HL-60 (cell line): Measurements from ENCODE around the gene EXOC1L.

Experiments
- GABPA ChIP-seq: IDR thresholded peaks from 2 replicates; pipeline ENCODE4 v1.6.1; 2012; ENCODE audit warnings: low read depth
- POLR2AphosphoS5 ChIP-seq: IDR thresholded peaks from 2 replicates; pipeline ENCODE4 v1.6.1; 2012; ENCODE audit warnings: low read depth
- REST ChIP-seq: IDR thresholded peaks from 2 replicates; pipeline ENCODE4 v1.6.1; 2012; ENCODE audit warnings: low read depth; ENCODE audit not compliant: insufficient replicate concordance
- SPI1 ChIP-seq: IDR thresholded peaks from 2 replicates; pipeline ENCODE4 v1.6.1; 2012; ENCODE audit warnings: low read depth, mild to moderate bottlenecking, borderline replicate concordance
- TF ChIP-seq, protein P1 (sequence below): IDR thresholded peaks from one replicate; pipeline ENCODE4 v1.5.1; 2011; ENCODE audit warnings: low read length, control low read depth, inconsistent platforms; ENCODE audit not compliant: insufficient read depth

GRCh38 chr4:55808632-55809031 is 11.0 kb upstream of the EXOC1L start:
- TF ChIP-seq, protein P1, sequence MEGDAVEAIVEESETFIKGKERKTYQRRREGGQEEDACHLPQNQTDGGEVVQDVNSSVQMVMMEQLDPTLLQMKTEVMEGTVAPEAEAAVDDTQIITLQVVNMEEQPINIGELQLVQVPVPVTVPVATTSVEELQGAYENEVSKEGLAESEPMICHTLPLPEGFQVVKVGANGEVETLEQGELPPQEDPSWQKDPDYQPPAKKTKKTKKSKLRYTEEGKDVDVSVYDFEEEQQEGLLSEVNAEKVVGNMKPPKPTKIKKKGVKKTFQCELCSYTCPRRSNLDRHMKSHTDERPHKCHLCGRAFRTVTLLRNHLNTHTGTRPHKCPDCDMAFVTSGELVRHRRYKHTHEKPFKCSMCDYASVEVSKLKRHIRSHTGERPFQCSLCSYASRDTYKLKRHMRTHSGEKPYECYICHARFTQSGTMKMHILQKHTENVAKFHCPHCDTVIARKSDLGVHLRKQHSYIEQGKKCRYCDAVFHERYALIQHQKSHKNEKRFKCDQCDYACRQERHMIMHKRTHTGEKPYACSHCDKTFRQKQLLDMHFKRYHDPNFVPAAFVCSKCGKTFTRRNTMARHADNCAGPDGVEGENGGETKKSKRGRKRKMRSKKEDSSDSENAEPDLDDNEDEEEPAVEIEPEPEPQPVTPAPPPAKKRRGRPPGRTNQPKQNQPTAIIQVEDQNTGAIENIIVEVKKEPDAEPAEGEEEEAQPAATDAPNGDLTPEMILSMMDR = no peak
- TF ChIP-seq POLR2AphosphoS5 (no peak), SPI1 (no peak), REST (no peak), GABPA (no peak)
